Neural cell (in vitro differentiated cells): ENCODE results near the gene RSU1. TPM values are rescaled to one million over a fixed set of nuclear protein-coding genes. Genes with fewer than 3 reads are reported as not detected.

Experiments
- H2AFZ ChIP-seq: fragments of 200-600, 300-800 bp; sonication (generic), shearing (Covaris generic); 2 replicates; pipeline ENCODE4 v1.6.0; 2014; ENCODE audit warnings: low read depth, mild to moderate bottlenecking, antibody characterized with exemption, low read length, moderate library complexity
- H3F3A ChIP-seq: fragments of 200-600 bp; shearing (Covaris generic); 2 replicates; pipeline ENCODE4 v1.6.1; 2016; ENCODE audit warnings: mild to moderate bottlenecking, moderate library complexity, mixed read lengths, antibody characterized with exemption, low read length; ENCODE audit not compliant: insufficient read depth, poor library complexity, severe bottlenecking
- H3K27ac ChIP-seq: fragments of 200-600, 300-800 bp; sonication (generic), shearing (Covaris generic); 2 replicates; pipeline ENCODE4 v1.5.1; 2014; ENCODE audit warnings: mild to moderate bottlenecking, low read length, moderate library complexity
- H3K27me3 ChIP-seq: fragments of 300-800, 200-600 bp; sonication (generic), shearing (Covaris generic); 2 replicates; pipeline ENCODE4 v1.6.0; 2014; ENCODE audit warnings: mild to moderate bottlenecking, low read depth, low read length, moderate library complexity; ENCODE audit not compliant: insufficient read depth
- H3K36me3 ChIP-seq: fragments of 300-800, 200-600 bp; sonication (generic), shearing (Covaris generic); 2 replicates; pipeline ENCODE4 v1.5.1; 2014; ENCODE audit warnings: mild to moderate bottlenecking, antibody characterized with exemption, low read length, moderate library complexity; ENCODE audit not compliant: insufficient read depth
- H3K4me2 ChIP-seq: fragments of 300-800, 200-600 bp; sonication (generic), shearing (Covaris generic); 2 replicates; pipeline ENCODE4 v1.6.0; 2014; ENCODE audit warnings: mild to moderate bottlenecking, low read length
- H3K4me3 ChIP-seq: fragments of 300-800, 200-600 bp; sonication (generic), shearing (Covaris generic); 2 replicates; pipeline ENCODE4 v1.5.1; 2014; ENCODE audit warnings: mild to moderate bottlenecking, low read length, moderate library complexity
- H3K79me2 ChIP-seq: fragments of 200-600 bp; shearing (Covaris generic); replicated peaks from 2 replicates; pipeline ENCODE4 v1.6.0; 2014; ENCODE audit warnings: mild to moderate bottlenecking, low read length, moderate library complexity; ENCODE audit not compliant: insufficient read depth
- H3K9ac ChIP-seq: fragments of 300-800, 200-600 bp; sonication (generic), shearing (Covaris generic); 2 replicates; pipeline ENCODE4 v1.6.1; 2016; ENCODE audit warnings: mild to moderate bottlenecking, low read length, mixed read lengths
- H3K9me2 ChIP-seq: fragments of 200-600 bp; shearing (Covaris generic); 2 replicates; pipeline ENCODE4 v1.6.1; 2016; ENCODE audit warnings: mild to moderate bottlenecking, low read length, mixed read lengths; ENCODE audit not compliant: insufficient read depth
- H3K9me3 ChIP-seq: fragments of 200-600, 300-800 bp; sonication (generic), shearing (Covaris generic); 2 replicates; pipeline ENCODE4 v1.6.1; 2016; ENCODE audit warnings: mild to moderate bottlenecking, mixed run types, low read length, moderate library complexity, mixed read lengths
- H4K20me1 ChIP-seq: fragments of 200-600 bp; shearing (Covaris generic); 2 replicates; pipeline ENCODE4 v1.6.1; 2016; ENCODE audit warnings: mild to moderate bottlenecking, mixed run types; ENCODE audit not compliant: insufficient read depth
- EP300 ChIP-seq: fragments of 450-650 bp; conservative IDR thresholded peaks from 2 replicates; pipeline ENCODE4 v1.6.1; 2014; ENCODE audit warnings: antibody characterized with exemption, mild to moderate bottlenecking, moderate library complexity; ENCODE audit not compliant: poor library complexity, severe bottlenecking
- EZH2 ChIP-seq: fragments of 200-600, 300-800 bp; shearing (Covaris generic), sonication (generic); IDR thresholded peaks from 2 replicates; pipeline ENCODE4 v1.6.1; 2014; ENCODE audit warnings: antibody characterized with exemption, low read length, borderline replicate concordance, mild to moderate bottlenecking; ENCODE audit not compliant: insufficient read depth, poor library complexity, severe bottlenecking
- MXI1 ChIP-seq: fragments of 450-650 bp; conservative IDR thresholded peaks from 2 replicates; pipeline ENCODE4 v1.6.1; 2014; ENCODE audit warnings: antibody characterized with exemption, mild to moderate bottlenecking; ENCODE audit not compliant: poor library complexity, severe bottlenecking
- POLR2AphosphoS5 ChIP-seq: IDR thresholded peaks from 2 replicates; pipeline ENCODE4 v1.6.1; 2012
- SMC3 ChIP-seq: fragments of 450-650 bp; conservative IDR thresholded peaks from 2 replicates; pipeline ENCODE4 v1.6.1; 2014; ENCODE audit warnings: antibody characterized with exemption, mild to moderate bottlenecking, moderate library complexity; ENCODE audit not compliant: poor library complexity
- TAF1 ChIP-seq: IDR thresholded peaks from 2 replicates; pipeline ENCODE4 v1.6.1; 2012; ENCODE audit warnings: low read depth
- polyA plus RNA-seq: library from polyadenylated mRNA; depleted of rRNA; stranded (reverse); fragments of >200 nt; gene quantifications from 2 replicates; pipeline ENCODE4 v1.2.3, GENCODE V29; 2014
- TF ChIP-seq, protein P1 (sequence below): IDR thresholded peaks from 2 replicates; pipeline ENCODE4 v1.6.1; 2012; ENCODE audit warnings: borderline replicate concordance
- TF ChIP-seq, protein P2 (sequence below): fragments of 450-650 bp; IDR thresholded peaks from 2 replicates; pipeline ENCODE4 v1.5.1; 2014; ENCODE audit warnings: antibody characterized with exemption, mild to moderate bottlenecking, moderate library complexity; ENCODE audit not compliant: poor library complexity, severe bottlenecking

RSU1 gene
- polyA plus RNA-seq, 1 donor from 2014 or later, result 18.7 TPM

DNA sequence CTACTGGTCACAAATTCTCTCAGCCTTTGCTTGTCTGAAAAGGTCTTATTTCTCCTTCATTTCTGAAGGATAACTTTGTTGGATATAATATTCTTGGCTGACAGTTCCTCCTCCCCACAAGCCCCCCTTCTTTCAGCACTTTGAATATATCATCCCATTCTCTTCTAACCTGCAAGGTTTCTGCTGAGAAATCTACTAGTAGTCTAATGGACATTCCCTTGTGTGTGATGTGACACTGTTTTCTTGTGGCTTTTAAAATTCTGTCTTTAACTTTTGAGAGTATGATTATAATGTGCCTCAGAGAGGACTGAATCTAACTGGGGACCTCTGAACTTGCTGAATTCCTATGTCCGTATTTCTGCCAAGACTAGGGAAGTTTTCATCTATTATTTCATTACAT is 104.3 kb downstream of the RSU1 start:
- Histone ChIP-seq H2AFZ (no peak overlapping the region), H3K4me2 (no peak overlapping the region), H3F3A (no peaks in the 10 kb centered on the region), H3K9ac (no peak overlapping the region), H4K20me1 (no peaks in the 10 kb centered on the region), H3K27ac (no peak overlapping the region), H3K4me3 (no peak overlapping the region), H3K27me3 (no peaks in the 10 kb centered on the region), H3K36me3 (no peaks in the 10 kb centered on the region), H3K79me2 (no peaks in the 10 kb centered on the region), H3K9me3 (peaks cover 12% of the 10 kb centered on the region), H3K9me2 (no peaks in the 10 kb centered on the region)
- TF ChIP-seq SMC3 (no peak), EZH2 (no peak)
- TF ChIP-seq, protein P1, sequence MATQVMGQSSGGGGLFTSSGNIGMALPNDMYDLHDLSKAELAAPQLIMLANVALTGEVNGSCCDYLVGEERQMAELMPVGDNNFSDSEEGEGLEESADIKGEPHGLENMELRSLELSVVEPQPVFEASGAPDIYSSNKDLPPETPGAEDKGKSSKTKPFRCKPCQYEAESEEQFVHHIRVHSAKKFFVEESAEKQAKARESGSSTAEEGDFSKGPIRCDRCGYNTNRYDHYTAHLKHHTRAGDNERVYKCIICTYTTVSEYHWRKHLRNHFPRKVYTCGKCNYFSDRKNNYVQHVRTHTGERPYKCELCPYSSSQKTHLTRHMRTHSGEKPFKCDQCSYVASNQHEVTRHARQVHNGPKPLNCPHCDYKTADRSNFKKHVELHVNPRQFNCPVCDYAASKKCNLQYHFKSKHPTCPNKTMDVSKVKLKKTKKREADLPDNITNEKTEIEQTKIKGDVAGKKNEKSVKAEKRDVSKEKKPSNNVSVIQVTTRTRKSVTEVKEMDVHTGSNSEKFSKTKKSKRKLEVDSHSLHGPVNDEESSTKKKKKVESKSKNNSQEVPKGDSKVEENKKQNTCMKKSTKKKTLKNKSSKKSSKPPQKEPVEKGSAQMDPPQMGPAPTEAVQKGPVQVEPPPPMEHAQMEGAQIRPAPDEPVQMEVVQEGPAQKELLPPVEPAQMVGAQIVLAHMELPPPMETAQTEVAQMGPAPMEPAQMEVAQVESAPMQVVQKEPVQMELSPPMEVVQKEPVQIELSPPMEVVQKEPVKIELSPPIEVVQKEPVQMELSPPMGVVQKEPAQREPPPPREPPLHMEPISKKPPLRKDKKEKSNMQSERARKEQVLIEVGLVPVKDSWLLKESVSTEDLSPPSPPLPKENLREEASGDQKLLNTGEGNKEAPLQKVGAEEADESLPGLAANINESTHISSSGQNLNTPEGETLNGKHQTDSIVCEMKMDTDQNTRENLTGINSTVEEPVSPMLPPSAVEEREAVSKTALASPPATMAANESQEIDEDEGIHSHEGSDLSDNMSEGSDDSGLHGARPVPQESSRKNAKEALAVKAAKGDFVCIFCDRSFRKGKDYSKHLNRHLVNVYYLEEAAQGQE, result no peak

DNA sequence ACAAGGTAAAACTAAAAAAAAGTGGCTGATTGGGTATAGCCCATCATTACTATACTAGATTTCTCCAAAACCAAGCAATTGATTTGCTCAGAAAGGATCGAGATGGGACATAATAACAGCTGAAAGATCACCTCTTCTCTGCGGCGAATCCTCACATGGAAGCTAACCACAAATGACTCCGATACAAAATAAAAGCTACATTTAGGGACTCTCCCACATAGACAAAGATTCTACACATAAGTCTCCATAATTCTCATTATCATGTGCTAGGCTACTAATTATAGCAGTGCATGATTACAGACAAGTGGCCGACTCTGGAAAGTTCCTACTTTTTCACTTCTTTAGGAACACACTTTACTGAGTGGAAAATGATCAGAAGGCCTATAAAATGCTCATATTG is 116.9 kb downstream of the RSU1 start:
- Histone ChIP-seq H4K20me1 (no peaks in the 10 kb centered on the region), H3K4me3 (no peak overlapping the region), H2AFZ (no peak overlapping the region), H3K4me2 (no peak overlapping the region), H3K9me3 (peaks cover 5% of the 10 kb centered on the region), H3F3A (no peaks in the 10 kb centered on the region), H3K27me3 (no peaks in the 10 kb centered on the region), H3K79me2 (no peaks in the 10 kb centered on the region), H3K9me2 (no peaks in the 10 kb centered on the region), H3K27ac (peak overlapping the region; percentile 75), H3K36me3 (no peaks in the 10 kb centered on the region), H3K9ac (no peak overlapping the region)
- no peak for TF ChIP-seq EZH2
- TF ChIP-seq TAF1, result no peak
- TF ChIP-seq MXI1, result no peak
- TF ChIP-seq, protein P2, sequence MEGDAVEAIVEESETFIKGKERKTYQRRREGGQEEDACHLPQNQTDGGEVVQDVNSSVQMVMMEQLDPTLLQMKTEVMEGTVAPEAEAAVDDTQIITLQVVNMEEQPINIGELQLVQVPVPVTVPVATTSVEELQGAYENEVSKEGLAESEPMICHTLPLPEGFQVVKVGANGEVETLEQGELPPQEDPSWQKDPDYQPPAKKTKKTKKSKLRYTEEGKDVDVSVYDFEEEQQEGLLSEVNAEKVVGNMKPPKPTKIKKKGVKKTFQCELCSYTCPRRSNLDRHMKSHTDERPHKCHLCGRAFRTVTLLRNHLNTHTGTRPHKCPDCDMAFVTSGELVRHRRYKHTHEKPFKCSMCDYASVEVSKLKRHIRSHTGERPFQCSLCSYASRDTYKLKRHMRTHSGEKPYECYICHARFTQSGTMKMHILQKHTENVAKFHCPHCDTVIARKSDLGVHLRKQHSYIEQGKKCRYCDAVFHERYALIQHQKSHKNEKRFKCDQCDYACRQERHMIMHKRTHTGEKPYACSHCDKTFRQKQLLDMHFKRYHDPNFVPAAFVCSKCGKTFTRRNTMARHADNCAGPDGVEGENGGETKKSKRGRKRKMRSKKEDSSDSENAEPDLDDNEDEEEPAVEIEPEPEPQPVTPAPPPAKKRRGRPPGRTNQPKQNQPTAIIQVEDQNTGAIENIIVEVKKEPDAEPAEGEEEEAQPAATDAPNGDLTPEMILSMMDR, result no peak
- TF ChIP-seq SMC3, result no peak
- no peak for TF ChIP-seq EP300
- TF ChIP-seq, protein P1, result no peak
- TF ChIP-seq POLR2AphosphoS5, result no peak
